HepG2 (cell line): Measurements from ENCODE around the gene MED22. TPM values are rescaled to one million over a fixed set of nuclear protein-coding genes. Genes with fewer than 3 reads are reported as not detected.

Experiments
- ATRX ChIP-seq: sonication (generic); formaldehyde crosslinking; IDR thresholded peaks from 2 replicates; pipeline ENCODE4 v1.4.0; 2020; ENCODE audit warnings: missing genetic modification reagents, borderline replicate concordance
- BATF2 ChIP-seq: sonication (generic); formaldehyde crosslinking; IDR thresholded peaks from 2 replicates; pipeline ENCODE4 v1.8.0; 2022; ENCODE audit warnings: mild to moderate bottlenecking, missing genetic modification reagents, moderate library complexity
- GPBP1L1 ChIP-seq: sonication (generic); formaldehyde crosslinking; IDR thresholded peaks from 2 replicates; pipeline ENCODE4 v1.5.0; 2020; ENCODE audit warnings: mild to moderate bottlenecking, missing genetic modification reagents
- NCOA1 ChIP-seq: sonication (generic); formaldehyde crosslinking; IDR thresholded peaks from 2 replicates; pipeline ENCODE4 v1.9.0; 2021; ENCODE audit warnings: missing genetic modification reagents
- SAP130 ChIP-seq: IDR thresholded peaks from 2 replicates; pipeline ENCODE4 v1.6.1; 2016; ENCODE audit warnings: low read depth
- SOX5 ChIP-seq: IDR thresholded peaks from 2 replicates; pipeline ENCODE4 v1.6.1; 2016; ENCODE audit warnings: borderline replicate concordance
- SUZ12 ChIP-seq: fragments of 150-350 bp; IDR thresholded peaks from 2 replicates; pipeline ENCODE4 v1.6.1; 2014; ENCODE audit warnings: low read depth, low read length
- TOPORS ChIP-seq: sonication (generic); formaldehyde crosslinking; IDR thresholded peaks from 2 replicates; pipeline ENCODE4 v1.8.0; 2023; ENCODE audit warnings: mild to moderate bottlenecking, missing genetic modification reagents
- ZBTB33 ChIP-seq: sonication (generic); formaldehyde crosslinking; IDR thresholded peaks from 2 replicates; pipeline ENCODE4 v1.4.0; 2020; ENCODE audit warnings: missing genetic modification reagents
- ZBTB7B ChIP-seq: sonication (generic); formaldehyde crosslinking; IDR thresholded peaks from 2 replicates; pipeline ENCODE4 v1.4.0; 2020; ENCODE audit warnings: missing genetic modification reagents
- ZFP41 ChIP-seq: sonication (generic); formaldehyde crosslinking; IDR thresholded peaks from 2 replicates; pipeline ENCODE4 v1.4.0; 2020; ENCODE audit warnings: mild to moderate bottlenecking, missing genetic modification reagents, borderline replicate concordance
- ZFY ChIP-seq: sonication (generic); formaldehyde crosslinking; IDR thresholded peaks from 2 replicates; pipeline ENCODE4 v1.4.0; 2020; ENCODE audit warnings: missing genetic modification reagents
- ZIK1 ChIP-seq: sonication (generic); formaldehyde crosslinking; IDR thresholded peaks from 2 replicates; pipeline ENCODE4 v1.5.0; 2020; ENCODE audit warnings: mild to moderate bottlenecking, low read depth, missing genetic modification reagents, borderline replicate concordance
- ZNF160 ChIP-seq: sonication (generic); formaldehyde crosslinking; IDR thresholded peaks from 2 replicates; pipeline ENCODE4 v1.8.0; 2022; ENCODE audit warnings: mild to moderate bottlenecking, inconsistent platforms, missing genetic modification reagents
- ZNF256 ChIP-seq: sonication (generic); formaldehyde crosslinking; conservative IDR thresholded peaks from 2 replicates; pipeline ENCODE4 v1.4.0; 2020; ENCODE audit warnings: missing genetic modification reagents
- ZNF260 ChIP-seq: sonication (generic); formaldehyde crosslinking; IDR thresholded peaks from 2 replicates; pipeline ENCODE4 v1.4.0; 2020; ENCODE audit warnings: missing genetic modification reagents, low read depth, mild to moderate bottlenecking, borderline replicate concordance
- ZNF30 ChIP-seq: sonication (generic); formaldehyde crosslinking; IDR thresholded peaks from 2 replicates; pipeline ENCODE4 v1.5.0; 2020; ENCODE audit warnings: mild to moderate bottlenecking, missing genetic modification reagents
- ZNF569 ChIP-seq: sonication (generic); formaldehyde crosslinking; IDR thresholded peaks from 2 replicates; pipeline ENCODE4 v1.5.0; 2020; ENCODE audit warnings: mild to moderate bottlenecking, missing genetic modification reagents, moderate library complexity, borderline replicate concordance
- ZNF703 ChIP-seq: sonication (generic); formaldehyde crosslinking; IDR thresholded peaks from 2 replicates; pipeline ENCODE4 v1.5.1; 2020; ENCODE audit warnings: missing genetic modification reagents, mild to moderate bottlenecking, moderate library complexity, borderline replicate concordance
- polyA plus RNA-seq, 8 experiments: library from polyadenylated mRNA; depleted of rRNA in 3 of 8; stranded (reverse) in 7 of 8; unstranded in 1 of 8; fragments of >200 nt; fragmentation: Illumina TruSeq in 4 of 8; extraction: Trizol in 4 of 8; gene quantifications; 2 replicates each; pipeline versions ENCODE4 v1.2.1 to v1.2.3, GENCODE V29; 2011 to 2016; ENCODE audit warnings: low read depth in 4 of 8, missing spikeins in 1 of 8, mixed read lengths in 1 of 8; ENCODE audit not compliant: insufficient read depth in 1 of 8
- total RNA-seq, 5 experiments: library from RNA; depleted of rRNA; stranded (reverse); fragments of >200 nt; fragmentation: Illumina TruSeq; extraction: Trizol; gene quantifications; 2 replicates each; pipeline ENCODE4 v1.2.3, GENCODE V29; 2016; ENCODE audit warnings: low read depth in 1 of 5
- TF ChIP-seq, protein P1 (sequence below): IDR thresholded peaks from 2 replicates; pipeline ENCODE4 v1.6.1; 2016; ENCODE audit warnings: missing compliant biosample characterization, missing genetic modification reagents, borderline replicate concordance
- TF ChIP-seq, protein P2 (sequence below), 2 experiments: sonication (generic) in 1 of 2; formaldehyde crosslinking in 1 of 2; IDR thresholded peaks; 2 replicates each; pipeline versions ENCODE4 v1.4.0 to v1.6.1; 2018 to 2020; ENCODE audit warnings: missing genetic modification reagents in 2 of 2, borderline replicate concordance in 1 of 2, low read depth in 1 of 2, mild to moderate bottlenecking in 1 of 2, missing biosample characterization in 1 of 2

Gene MED22
- total and polyA plus RNA-seq, 2 of the 13 experiments (the other 11 are each of a cell fraction or from before 2014, with no cell fraction given), result 15.8 to 22.1 TPM

DNA sequence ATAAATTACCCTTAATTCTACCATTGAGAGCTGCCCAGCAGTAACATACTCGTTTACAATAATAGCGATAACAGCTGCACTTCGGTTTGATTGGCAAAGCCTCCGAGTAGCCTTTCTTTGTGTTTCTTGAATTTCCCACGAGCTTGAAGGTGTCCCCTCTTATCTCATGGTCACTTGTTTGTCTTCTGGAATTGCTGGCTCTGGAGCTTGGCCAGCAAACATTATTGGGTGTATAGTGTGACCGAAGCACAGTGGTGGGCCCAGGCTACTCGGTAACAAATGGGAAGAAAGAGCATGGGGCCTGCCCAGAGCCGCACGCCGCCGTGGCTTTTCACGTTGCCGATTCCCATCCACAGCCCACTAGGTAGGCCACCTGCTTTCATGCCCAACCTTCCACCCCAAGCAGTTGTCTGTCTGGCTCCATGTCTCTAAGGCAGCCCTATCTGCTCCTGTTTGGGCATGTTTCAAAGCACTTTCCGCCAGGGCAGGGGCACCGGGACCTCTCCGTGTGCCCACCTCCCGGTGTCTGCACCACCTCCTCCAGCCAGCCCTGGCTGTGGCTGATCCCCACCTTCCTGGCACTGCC, 36.9 kb upstream of the MED22 start (continued):
- TF ChIP-seq, protein P1, sequence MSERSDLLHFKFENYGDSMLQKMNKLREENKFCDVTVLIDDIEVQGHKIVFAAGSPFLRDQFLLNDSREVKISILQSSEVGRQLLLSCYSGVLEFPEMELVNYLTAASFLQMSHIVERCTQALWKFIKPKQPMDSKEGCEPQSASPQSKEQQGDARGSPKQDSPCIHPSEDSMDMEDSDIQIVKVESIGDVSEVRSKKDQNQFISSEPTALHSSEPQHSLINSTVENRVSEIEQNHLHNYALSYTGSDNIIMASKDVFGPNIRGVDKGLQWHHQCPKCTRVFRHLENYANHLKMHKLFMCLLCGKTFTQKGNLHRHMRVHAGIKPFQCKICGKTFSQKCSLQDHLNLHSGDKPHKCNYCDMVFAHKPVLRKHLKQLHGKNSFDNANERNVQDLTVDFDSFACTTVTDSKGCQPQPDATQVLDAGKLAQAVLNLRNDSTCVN, result peak; percentile 95
- TF ChIP-seq SOX5 (no peak), GPBP1L1 (CRISPR knock-in tag) (no peak), ZNF569 (CRISPR knock-in tag) (no peak), ZNF260 (CRISPR knock-in tag) (no peak), ZIK1 (no peak), SAP130 (0 out of 2 replicates have a peak, but pooled peaks have one; percentile 4), ZNF256 (CRISPR knock-in tag) (no peak), ZNF703 (CRISPR knock-in tag) (no peak), ZFP41 (CRISPR knock-in tag) (no peak), ZNF160 (CRISPR knock-in tag) (no peak), ZBTB33 (no peak), ZBTB7B (CRISPR knock-in tag) (0 out of 2 replicates have a peak, but pooled peaks have one; percentile 21), ZNF30 (no peak), BATF2 (no peak), SUZ12 (no peak), ATRX (CRISPR knock-in tag) (no peak), TOPORS (CRISPR knock-in tag) (no peak), NCOA1 (CRISPR knock-in tag) (no peak), ZFY (CRISPR knock-in tag) (peak; percentile 27; the same call in 1 of the 2 replicates)
- TF ChIP-seq, protein P2, sequence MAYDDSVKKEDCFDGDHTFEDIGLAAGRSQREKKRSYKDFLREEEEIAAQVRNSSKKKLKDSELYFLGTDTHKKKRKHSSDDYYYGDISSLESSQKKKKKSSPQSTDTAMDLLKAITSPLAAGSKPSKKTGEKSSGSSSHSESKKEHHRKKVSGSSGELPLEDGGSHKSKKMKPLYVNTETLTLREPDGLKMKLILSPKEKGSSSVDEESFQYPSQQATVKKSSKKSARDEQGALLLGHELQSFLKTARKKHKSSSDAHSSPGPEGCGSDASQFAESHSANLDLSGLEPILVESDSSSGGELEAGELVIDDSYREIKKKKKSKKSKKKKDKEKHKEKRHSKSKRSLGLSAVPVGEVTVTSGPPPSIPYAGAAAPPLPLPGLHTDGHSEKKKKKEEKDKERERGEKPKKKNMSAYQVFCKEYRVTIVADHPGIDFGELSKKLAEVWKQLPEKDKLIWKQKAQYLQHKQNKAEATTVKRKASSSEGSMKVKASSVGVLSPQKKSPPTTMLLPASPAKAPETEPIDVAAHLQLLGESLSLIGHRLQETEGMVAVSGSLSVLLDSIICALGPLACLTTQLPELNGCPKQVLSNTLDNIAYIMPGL (CRISPR knock-in tag; IDR thresholded peaks at IDR 0.05; ENCODE audit: borderline replicate concordance in 1 of 2, low read depth in 1 of 2), result no peak
